ENCODE results near the gene GALNT10.

The GALNT10 gene

DNA sequence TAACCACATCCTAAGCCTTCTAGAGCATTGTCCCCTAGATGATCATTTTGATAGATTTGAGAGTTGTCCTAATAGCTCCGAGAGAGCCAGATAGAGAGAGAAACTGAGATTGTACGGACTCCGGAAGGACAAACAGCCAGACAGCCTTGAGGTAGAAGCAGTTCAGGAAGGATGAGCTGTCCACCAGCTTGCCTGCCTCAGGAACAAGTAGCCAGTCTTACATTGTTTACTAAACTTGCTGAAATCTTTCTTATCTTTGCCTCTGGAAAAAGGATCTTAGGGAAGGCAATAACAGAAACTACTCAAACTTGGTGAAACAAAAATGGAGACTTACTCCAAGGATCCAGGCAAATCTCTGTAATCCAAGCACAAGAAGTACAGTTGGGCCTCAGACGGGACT is 216.3 kb downstream of the GALNT10 start:
- no peak for DNase-seq (ENCODE audit: low read depth)

- DNase-seq (ENCODE audit: low read depth): no peak
Observed at GRCh38 chr5:154408811-154409210, 218.3 kb downstream of the GALNT10 start.

DNA sequence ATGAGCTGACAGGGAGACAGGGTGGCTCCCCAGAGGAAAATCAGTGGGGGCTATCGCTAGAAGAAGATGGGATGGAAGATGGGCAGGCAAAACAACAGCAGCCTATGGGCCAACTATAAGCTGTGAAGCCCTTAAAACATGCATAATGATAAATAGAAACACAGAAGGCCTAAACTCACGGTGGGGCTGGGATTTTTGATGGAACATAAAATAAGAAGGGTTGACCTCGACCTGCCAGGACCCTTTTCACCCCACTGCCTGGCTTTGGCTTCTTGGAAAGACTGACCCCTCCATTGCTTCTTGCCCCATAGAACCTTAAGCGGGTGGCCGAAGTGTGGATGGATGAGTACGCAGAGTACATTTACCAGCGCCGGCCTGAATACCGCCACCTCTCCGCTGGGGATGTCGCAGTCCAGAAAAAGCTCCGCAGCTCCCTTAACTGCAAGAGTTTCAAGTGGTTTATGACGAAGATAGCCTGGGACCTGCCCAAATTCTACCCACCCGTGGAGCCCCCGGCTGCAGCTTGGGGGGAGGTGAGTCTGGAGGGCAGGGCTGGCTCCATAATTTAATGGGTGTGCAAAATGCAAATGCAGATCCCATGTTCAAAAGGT is 218.8 kb downstream of the GALNT10 start:
- no peak for DNase-seq (ENCODE audit: low read depth)

GRCh38 chr5:154410008-154410407 is 219.5 kb downstream of the GALNT10 start:
- DNase-seq (ENCODE audit: low read depth): no peak

- no peak for DNase-seq (ENCODE audit: low read depth)
Observed at GRCh38 chr5:154410786-154411185, 220.3 kb downstream of the GALNT10 start.

GRCh38 chr5:154411338-154411737 is 220.8 kb downstream of the GALNT10 start:
- DNase-seq (ENCODE audit: low read depth): no peak

GRCh38 chr5:154412316-154412715 is 221.8 kb downstream of the GALNT10 start:
- no peak for DNase-seq (ENCODE audit: low read depth)

GRCh38 chr5:154412925-154413324 is 222.4 kb downstream of the GALNT10 start:
- DNase-seq (ENCODE audit: low read depth): no peak

DNA sequence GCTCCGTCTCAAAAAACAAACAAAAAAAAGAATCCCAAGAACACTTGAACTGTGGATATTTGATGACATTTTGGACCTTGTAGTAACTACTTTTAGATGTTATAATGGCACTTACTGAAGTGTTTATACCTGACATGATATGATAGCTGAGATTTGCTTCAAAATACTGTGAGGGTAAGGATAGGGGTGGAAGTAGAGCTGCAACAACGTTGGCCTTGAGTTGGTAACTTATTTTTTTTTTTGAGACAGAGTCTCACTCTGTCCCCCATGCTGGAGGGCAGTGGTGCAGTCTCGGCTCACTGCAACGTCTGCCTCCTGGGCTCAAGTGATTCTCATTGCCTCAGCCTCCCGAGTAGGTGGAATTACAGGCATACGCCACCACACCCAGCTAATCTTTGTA is 224.6 kb downstream of the GALNT10 start:
- DNase-seq (ENCODE audit: low read depth): no peak

GRCh38 chr5:154418344-154418820 is 227.8 kb downstream of the GALNT10 start:
- no peak for DNase-seq (ENCODE audit: low read depth)

DNA sequence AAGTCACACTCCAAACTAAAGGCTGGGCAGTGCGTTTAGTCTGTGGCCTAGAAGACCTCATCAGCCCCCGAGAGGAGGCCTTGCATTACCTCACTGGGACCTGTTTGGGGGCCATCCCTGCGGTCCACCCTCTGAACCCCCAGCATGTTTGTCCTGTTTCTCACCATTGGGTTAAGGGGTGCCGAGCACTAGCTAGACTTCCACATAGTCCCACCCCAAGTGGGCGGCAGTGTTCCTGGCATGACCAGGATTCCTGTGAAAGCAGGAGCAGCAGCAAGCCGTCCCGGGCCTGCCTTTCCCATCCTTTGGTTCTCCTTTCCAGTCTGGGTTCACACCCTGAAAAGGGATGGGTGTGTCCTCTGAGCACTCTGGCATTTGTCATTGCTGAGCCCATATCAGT is 228.7 kb downstream of the GALNT10 start:
- no peak for DNase-seq (ENCODE audit: low read depth)

- no peak for DNase-seq (ENCODE audit: low read depth)
Observed at GRCh38 chr5:154421868-154422267, 231.3 kb downstream of the GALNT10 start.

DNA sequence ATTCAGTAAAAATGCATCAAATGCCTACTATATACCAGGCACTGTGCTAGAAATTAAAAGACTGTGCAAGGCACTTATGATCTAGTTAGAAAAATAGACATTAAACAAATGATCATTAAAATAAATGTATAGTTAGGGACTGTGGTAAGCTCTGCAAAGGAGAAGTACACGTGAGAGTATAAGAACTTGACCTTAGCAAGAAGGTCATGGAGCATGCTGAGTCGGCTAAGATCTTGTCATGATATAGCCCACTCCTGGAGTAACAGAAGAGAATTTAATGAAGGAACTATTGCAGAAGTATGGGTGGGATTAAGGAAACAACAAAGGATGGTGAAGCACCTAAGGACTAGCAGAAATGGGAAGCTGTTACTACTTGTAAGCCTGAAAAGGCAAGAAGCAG is 231.8 kb downstream of the GALNT10 start:
- DNase-seq (ENCODE audit: low read depth): no peak

GRCh38 chr5:154428208-154428607 is 237.7 kb downstream of the GALNT10 start:
- DNase-seq (ENCODE audit: low read depth): no peak

DNA sequence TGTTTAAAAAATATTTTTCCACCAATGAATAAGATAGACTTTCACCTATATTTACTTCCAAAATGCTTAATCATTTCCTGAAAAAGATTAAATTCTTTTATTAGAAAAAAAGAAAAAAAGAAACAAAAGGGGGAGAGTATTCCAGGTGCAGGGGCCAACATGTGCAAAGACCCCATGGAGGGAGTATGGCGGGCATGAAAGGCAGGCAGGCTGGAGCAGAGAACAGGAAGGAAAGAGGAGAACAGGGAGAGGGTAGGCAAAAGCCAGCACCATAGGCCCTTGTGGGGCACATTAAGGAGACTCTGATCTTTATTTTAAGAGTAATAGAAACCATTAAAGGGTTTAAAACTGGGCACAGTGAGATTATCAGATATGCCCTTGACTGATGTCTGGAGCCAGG is 238.8 kb downstream of the GALNT10 start:
- no peak for DNase-seq (ENCODE audit: low read depth)

DNA sequence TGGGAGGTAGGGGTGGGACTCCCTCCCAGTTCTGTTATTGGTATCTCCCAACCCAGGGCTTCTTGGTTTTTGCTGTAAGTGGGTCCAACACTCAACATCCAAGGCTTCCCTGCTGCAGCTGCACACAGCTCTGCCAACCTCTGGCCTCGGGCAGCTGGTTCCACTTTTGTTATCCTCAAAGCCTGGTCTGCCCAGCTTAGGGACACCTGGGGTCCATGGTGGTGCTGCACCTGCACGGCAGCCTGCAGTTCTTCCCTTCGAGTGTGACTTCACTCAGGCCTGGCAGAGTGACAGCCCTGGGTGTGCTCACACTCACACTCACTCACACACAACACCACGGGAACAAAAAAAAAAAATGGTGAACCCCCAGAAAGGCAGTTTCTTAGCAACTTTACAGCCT is 239.9 kb downstream of the GALNT10 start:
- no peak for DNase-seq (ENCODE audit: low read depth)

- DNase-seq (ENCODE audit: low read depth): no peak
Observed at GRCh38 chr5:154430961-154431630, 240.6 kb downstream of the GALNT10 start.

DNA sequence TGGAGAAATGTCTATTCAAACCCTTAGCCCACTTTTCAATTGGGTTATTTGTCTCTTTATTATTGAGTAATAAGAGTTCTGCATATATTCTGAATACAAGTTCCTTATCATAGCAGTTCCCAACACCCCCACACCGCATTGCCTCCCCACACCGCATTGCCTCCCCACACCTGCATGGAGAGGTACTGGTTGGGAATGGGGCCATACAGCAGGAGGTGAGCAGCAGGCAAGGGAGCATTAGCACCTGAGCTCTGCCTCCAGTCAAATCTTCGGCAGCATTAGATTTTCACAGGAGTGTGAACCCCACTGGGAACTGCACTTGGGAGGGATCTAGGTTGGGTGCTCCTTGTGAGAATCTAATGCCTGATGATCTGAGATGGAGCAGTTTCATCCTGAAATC is 244.7 kb downstream of the GALNT10 start:
- DNase-seq (ENCODE audit: low read depth): no peak

GRCh38 chr5:154437281-154437965 is 246.9 kb downstream of the GALNT10 start:
- no peak for DNase-seq (ENCODE audit: low read depth)

GRCh38 chr5:154440540-154440939 is 250.0 kb downstream of the GALNT10 start:
- no peak for DNase-seq (ENCODE audit: low read depth)

- DNase-seq (ENCODE audit: low read depth): no peak
Observed at GRCh38 chr5:154442801-154443200, 252.3 kb downstream of the GALNT10 start.

DNA sequence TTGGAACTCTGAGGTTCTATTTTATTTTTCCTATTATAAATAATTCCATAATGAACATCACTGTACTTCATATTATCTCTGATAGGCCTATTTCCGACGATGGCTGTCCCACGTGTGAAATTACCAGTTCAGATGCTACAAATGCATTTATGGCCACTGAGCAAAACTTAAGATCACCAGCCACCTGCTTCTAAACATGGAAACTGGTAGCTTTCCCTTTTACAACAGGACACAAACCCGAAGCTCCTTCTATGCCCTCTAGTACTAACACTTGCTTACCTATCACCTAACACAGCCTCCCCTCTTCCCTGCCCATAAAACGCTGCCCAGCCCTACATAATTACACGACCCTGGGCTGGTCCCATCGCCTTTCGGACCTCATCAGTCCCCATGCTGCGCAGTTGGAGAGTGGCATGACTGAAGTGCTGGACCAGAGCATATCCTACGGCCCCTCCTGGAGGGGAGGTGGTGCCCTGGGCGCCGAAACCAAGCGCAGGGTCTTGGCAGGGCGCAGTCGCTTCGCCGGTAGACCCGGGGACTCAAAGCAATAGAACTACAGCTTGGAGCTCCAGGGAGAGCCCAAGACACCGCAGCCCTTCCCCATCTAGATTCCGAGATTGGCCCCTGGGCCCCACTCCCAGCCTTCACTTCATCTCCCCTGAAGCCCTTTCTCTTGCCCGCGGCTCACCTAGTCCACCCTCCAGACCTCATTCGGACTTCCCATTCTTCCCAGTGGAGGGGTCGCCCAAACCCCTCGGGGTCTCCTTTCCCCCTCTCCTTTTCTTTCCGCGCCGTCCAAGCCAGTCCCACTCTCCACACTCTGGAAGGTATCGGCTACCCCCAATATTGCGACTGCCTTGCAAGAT is 254.3 kb downstream of the GALNT10 start:
- no peak for DNase-seq (ENCODE audit: low read depth)

Measured in stimulated activated CD8-positive, alpha-beta memory T cell treated with anti-CD3 and anti-CD28 coated beads, Interleukin-12 subunit alpha, Interleukin-12 subunit beta, amount 100 ng/mL, for 1 hour (primary cell).